Measurements from ENCODE around the gene MEX3B.
"Not testable (repeated sequence)": the region's sequence is repeated elsewhere in the genome, so short reads cannot be mapped to it uniquely, and the experiment has no call there.

Gene MEX3B

GRCh38 chr15:82003916-82004315, 41.9 kb downstream of the MEX3B start:
- no peak for DNase-seq

- DNase-seq, result not testable (repeated sequence)
Observed at GRCh38 chr15:81995081-81995480, 50.7 kb downstream of the MEX3B start.

GRCh38 chr15:81992523-81992922, 53.3 kb downstream of the MEX3B start:
- no peak for DNase-seq

Data from inflammatory macrophage (primary cell).